SK-N-SH treated with all-trans-retinoic acid at 6 μM for 48 hours (cell line): ENCODE data around the gene SPDYE2B.
"Not testable (repeated sequence)": the region's sequence is repeated elsewhere in the genome, so short reads cannot be mapped to it uniquely, and the experiment has no call there.

Experiments
- PATZ1 ChIP-seq: fragments of 250-450 bp; sonication (Bioruptor Pico); IDR thresholded peaks from 2 replicates; pipeline ENCODE4 v1.8.0; 2020; ENCODE audit warnings: mild to moderate bottlenecking, moderate library complexity, borderline replicate concordance
- RARB ChIP-seq: fragments of 250-450 bp; sonication (Bioruptor Pico); IDR thresholded peaks from 2 replicates; pipeline ENCODE4 v1.8.0; 2021; ENCODE audit warnings: mild to moderate bottlenecking, moderate library complexity
- ZNF565 ChIP-seq: fragments of 450-650 bp; formaldehyde crosslinking; conservative IDR thresholded peaks from 2 replicates; pipeline ENCODE4 v1.5.0; 2020; ENCODE audit warnings: low read depth, mild to moderate bottlenecking, moderate library complexity
- ZNF8 ChIP-seq: fragments of 450-650 bp; formaldehyde crosslinking; IDR thresholded peaks from 2 replicates; pipeline ENCODE4 v1.5.0; 2020; ENCODE audit warnings: mild to moderate bottlenecking, moderate library complexity
- TF ChIP-seq, protein P1 (sequence below): fragments of 250-450 bp; sonication (Bioruptor Pico); IDR thresholded peaks from 2 replicates; pipeline ENCODE4 v1.5.1; 2020; ENCODE audit warnings: low read depth, mild to moderate bottlenecking, moderate library complexity

GRCh38 chr7:102614873-102615272, 35.2 kb upstream of the SPDYE2B start:
- not testable (repeated sequence) for TF ChIP-seq RARB; PATZ1 (CRISPR knock-in tag); ZNF565 (CRISPR knock-in tag); ZNF8 (CRISPR knock-in tag)
- TF ChIP-seq, protein P1, sequence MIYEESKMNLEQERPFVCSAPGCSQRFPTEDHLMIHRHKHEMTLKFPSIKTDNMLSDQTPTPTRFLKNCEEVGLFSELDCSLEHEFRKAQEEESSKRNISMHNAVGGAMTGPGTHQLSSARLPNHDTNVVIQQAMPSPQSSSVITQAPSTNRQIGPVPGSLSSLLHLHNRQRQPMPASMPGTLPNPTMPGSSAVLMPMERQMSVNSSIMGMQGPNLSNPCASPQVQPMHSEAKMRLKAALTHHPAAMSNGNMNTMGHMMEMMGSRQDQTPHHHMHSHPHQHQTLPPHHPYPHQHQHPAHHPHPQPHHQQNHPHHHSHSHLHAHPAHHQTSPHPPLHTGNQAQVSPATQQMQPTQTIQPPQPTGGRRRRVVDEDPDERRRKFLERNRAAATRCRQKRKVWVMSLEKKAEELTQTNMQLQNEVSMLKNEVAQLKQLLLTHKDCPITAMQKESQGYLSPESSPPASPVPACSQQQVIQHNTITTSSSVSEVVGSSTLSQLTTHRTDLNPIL: not testable (repeated sequence)
